ENCODE data around the gene SERF2.
"Not testable (repeated sequence)": the region's sequence is repeated elsewhere in the genome, so short reads cannot be mapped to it uniquely, and the experiment has no call there.

The SERF2 gene

DNA sequence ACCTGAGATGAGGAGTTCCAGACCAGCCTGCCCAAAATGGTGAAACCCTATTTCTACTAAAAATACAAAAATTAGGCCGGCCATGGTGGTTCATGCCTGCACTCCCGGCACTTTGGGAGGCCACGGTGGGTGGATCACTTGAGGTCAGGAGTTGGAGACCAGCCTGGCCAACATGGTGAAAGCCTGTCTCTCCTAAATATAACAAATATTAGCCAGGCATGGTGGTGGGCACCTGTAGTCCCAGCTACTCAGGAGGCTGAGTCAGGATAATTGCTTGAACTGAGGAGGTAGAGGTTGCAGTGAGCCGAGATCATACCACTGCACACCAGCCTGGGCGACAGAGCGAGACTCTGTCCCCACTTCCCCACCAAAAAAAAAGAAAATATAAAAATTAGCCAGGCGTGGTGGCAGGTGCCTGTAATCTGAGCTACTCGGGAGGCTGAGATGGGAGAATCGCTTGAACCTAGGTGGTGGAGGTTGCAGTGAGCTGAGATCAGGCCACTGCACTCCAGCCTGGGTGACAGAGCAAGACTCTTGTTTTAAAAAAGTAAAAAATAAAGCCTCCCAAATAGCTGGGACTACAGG is 38.7 kb downstream of the SERF2 start:
- DNase-seq: not testable (repeated sequence)

DNA sequence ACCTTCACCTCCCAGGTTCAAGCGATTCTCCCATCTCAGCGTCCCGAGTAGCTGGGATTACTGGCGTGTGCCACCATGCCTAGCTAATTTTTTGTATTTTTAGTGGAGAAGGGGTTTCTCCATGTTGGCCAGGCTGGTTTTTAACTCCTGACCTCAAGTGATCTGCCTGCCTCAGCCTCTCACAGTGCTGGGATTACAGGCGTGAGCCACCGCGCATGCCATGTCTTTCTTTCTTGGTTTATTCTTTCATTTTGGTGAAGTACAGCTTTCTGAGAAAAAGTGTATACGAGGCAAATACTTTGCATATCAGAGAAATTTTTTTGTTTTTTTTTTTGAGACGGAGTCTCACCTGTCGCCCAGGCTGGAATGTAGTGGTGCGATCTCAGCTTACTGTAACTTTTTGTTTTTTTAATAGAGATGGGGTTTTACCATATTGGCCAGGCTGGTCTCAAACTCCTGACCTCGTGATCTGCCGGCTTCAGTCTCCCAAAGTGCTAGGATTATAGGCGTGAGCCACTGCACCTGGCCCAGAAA is 39.5 kb downstream of the SERF2 start:
- DNase-seq: not testable (repeated sequence)

DNA sequence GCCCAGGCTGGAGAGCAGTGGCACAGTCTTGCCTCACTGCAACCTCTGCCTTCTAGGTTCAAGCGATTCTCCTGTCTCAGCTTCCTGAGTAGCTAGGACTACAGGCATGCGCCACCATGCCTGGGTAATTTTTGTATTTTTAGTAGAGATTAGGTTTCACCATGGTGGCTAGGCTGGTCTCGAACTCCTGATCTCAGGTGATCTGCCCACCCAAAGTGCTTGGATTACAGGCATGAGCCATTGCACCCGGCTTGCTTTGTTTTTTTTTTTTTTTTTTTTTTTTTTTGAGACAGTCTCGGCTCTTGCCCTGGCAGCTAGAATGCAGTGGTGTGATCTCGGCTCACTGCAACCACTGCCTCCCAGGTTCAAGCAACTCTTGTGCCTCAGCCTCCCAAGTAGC is 40.4 kb downstream of the SERF2 start:
- DNase-seq: not testable (repeated sequence)

DNA sequence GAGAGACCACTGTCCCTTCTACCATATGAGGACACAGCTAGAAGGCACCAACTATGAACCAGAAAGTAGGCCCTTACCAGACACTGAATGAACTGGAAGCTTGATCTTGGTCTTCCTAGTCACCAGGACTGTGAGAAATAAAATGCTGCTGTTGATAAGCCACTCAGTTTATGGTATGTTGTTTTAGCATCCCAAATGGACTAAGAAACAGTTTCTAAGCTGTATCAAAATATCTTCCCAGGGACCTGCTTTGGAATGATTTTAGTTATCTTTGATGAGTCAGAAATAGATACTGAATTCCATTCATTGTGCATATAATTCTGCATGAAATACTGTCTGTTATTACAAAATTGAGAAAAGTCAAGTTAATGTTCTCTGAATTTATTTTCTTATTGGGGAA is 53.3 kb downstream of the SERF2 start:
- no peak for DNase-seq

Data from CD4-positive, alpha-beta T cell treated with Interleukin-21 for 1 hour (primary cell).